Osteocyte (in vitro differentiated cells): Measurements from ENCODE around the gene MRPL4. TPM values are rescaled to one million over a fixed set of nuclear protein-coding genes. Genes with fewer than 3 reads are reported as not detected.

Experiments
- DNase-seq: peaks from one replicate; pipeline ENCODE4 v3.0.0; 2021; ENCODE audit warnings: mixed read lengths; ENCODE audit not compliant: unreplicated experiment; ENCODE audit errors: extremely low spot score
- H3K27ac Mint-ChIP-seq: one replicate; pipeline ENCODE4 v1.8.0; 2021; ENCODE audit warnings: mild to moderate bottlenecking, mixed read lengths; ENCODE audit not compliant: unreplicated experiment
- H3K27me3 Mint-ChIP-seq: one replicate; pipeline ENCODE4 v1.8.0; 2021; ENCODE audit warnings: mixed read lengths; ENCODE audit not compliant: unreplicated experiment
- H3K36me3 Mint-ChIP-seq: one replicate; pipeline ENCODE4 v1.8.0; 2021; ENCODE audit warnings: mixed read lengths; ENCODE audit not compliant: unreplicated experiment
- H3K4me1 Mint-ChIP-seq: one replicate; pipeline ENCODE4 v1.8.0; 2021; ENCODE audit warnings: mixed read lengths; ENCODE audit not compliant: unreplicated experiment
- H3K4me3 Mint-ChIP-seq: one replicate; pipeline ENCODE4 v1.8.0; 2021; ENCODE audit warnings: mild to moderate bottlenecking, moderate library complexity, mixed read lengths; ENCODE audit not compliant: unreplicated experiment
- H3K9me3 Mint-ChIP-seq: one replicate; pipeline ENCODE4 v1.8.0; 2021; ENCODE audit warnings: mixed read lengths; ENCODE audit not compliant: unreplicated experiment
- CTCF ChIP-seq: fragments of 200-600 bp; sonication (generic); IDR thresholded peaks from 2 replicates; pipeline ENCODE4 v1.5.0; 2021; ENCODE audit warnings: antibody characterized with exemption, mild to moderate bottlenecking, moderate library complexity
- total RNA-seq: library from RNA; stranded (reverse); gene quantifications from 2 replicates; pipeline ENCODE4 v1.2.1, GENCODE V29; 2021

MRPL4 gene
- total RNA-seq, 1 donor from 2014 or later, result 57.0 TPM

GRCh38 chr19:10245189-10245939 is 6.7 kb upstream of the MRPL4 start:
- no peak overlapping the region for H3K27ac Mint-ChIP-seq
- no peaks in the 10 kb centered on the region for H3K27me3 Mint-ChIP-seq
- no peak overlapping the region for H3K4me3 Mint-ChIP-seq
- H3K4me1 Mint-ChIP-seq, result peaks cover 3% of the 10 kb centered on the region
- no peak for DNase-seq
- no peaks in the 10 kb centered on the region for H3K36me3 Mint-ChIP-seq
- no peak for TF ChIP-seq CTCF
- H3K9me3 Mint-ChIP-seq, result no peaks in the 10 kb centered on the region

DNA sequence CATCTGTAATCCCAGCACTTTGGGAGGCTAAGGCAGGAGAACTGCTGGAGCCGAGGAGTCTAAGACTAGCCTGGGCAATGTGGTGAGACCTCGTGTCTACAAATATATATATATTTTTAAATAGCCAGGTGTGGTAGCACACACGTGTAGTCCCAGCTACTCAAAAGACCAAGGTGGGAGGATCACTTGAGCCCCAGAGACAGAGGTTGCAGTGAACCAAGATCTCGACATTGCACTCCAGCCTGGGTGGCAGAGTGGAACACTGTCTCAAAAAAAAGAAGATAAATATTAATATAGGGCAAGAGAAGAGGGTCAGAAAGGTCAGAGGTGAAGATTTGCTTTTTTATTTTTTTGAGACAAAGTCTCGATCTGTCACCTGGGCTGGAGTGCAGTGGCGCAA is 5.5 kb upstream of the MRPL4 start:
- Mint-ChIP-seq H3K27me3 (no peaks in the 10 kb centered on the region), H3K36me3 (no peaks in the 10 kb centered on the region), H3K4me1 (peaks cover 6% of the 10 kb centered on the region), H3K4me3 (no peak overlapping the region), H3K27ac (no peak overlapping the region), H3K9me3 (no peaks in the 10 kb centered on the region)
- no peak for DNase-seq
- TF ChIP-seq CTCF, result no peak

GRCh38 chr19:10252707-10253106 is 693 bp downstream of the MRPL4 start:
- Mint-ChIP-seq H3K27me3 (no peaks in the 10 kb centered on the region), H3K36me3 (peaks cover 16% of the 10 kb centered on the region), H3K4me3 (peak overlapping the region; percentile 96), H3K4me1 (peaks cover 17% of the 10 kb centered on the region), H3K27ac (peak overlapping the region; percentile 95), H3K9me3 (no peaks in the 10 kb centered on the region)
- TF ChIP-seq CTCF, result no peak
- no peak for DNase-seq

DNA sequence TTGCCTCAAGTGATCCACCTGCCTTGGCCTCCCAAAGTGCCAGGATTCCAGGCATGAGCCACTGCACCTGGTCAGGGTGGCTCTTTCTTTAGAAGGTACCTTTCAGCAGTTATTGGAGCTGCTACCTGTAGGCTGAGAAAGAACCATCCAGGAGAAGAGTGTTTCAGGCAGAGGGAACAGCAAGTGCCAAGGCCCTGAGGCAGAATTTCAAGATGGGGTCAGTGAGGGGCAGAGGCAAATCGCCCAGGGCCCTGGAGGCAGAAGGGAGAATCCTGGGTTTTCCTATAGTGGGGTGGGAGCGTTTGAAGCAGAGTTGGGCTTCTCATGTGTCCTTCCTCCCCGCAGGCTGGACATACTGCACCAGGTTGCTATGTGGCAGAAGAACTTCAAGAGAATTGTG is 2.2 kb downstream of the MRPL4 start:
- Mint-ChIP-seq H3K27ac (no peak overlapping the region), H3K4me3 (no peak overlapping the region), H3K4me1 (peaks cover 17% of the 10 kb centered on the region), H3K9me3 (no peaks in the 10 kb centered on the region), H3K36me3 (peaks cover 18% of the 10 kb centered on the region), H3K27me3 (no peaks in the 10 kb centered on the region)
- DNase-seq, result no peak
- no peak for TF ChIP-seq CTCF

- H3K4me3 Mint-ChIP-seq, result no peak overlapping the region
- no peaks in the 10 kb centered on the region for H3K9me3 Mint-ChIP-seq
Observed at GRCh38 chr19:10255358-10255757, 3.3 kb downstream of the MRPL4 start.

More at GRCh38 chr19:10255358-10255757, 3.3 kb downstream of the MRPL4 start:
- no peak for TF ChIP-seq CTCF
- Mint-ChIP-seq H3K27me3 (no peaks in the 10 kb centered on the region), H3K27ac (no peak overlapping the region), H3K4me1 (peaks cover 14% of the 10 kb centered on the region), H3K36me3 (peaks cover 18% of the 10 kb centered on the region)
- DNase-seq, result no peak
